Stimulated activated CD4-positive, alpha-beta T cell treated with anti-CD3 and anti-CD28 coated beads, TNF-alpha, amount 100 ng/mL, for 48 hours (primary cell): ENCODE measurements around the gene RAD50.
"Not testable (repeated sequence)": the region's sequence is repeated elsewhere in the genome, so short reads cannot be mapped to it uniquely, and the experiment has no call there.

Source experiments
- DNase-seq, 3 donors: peaks; one replicate each; pipeline ENCODE4 v3.0.0-alpha.2; 2020; ENCODE audit warnings: low read depth in 3 of 3

The RAD50 gene

DNA sequence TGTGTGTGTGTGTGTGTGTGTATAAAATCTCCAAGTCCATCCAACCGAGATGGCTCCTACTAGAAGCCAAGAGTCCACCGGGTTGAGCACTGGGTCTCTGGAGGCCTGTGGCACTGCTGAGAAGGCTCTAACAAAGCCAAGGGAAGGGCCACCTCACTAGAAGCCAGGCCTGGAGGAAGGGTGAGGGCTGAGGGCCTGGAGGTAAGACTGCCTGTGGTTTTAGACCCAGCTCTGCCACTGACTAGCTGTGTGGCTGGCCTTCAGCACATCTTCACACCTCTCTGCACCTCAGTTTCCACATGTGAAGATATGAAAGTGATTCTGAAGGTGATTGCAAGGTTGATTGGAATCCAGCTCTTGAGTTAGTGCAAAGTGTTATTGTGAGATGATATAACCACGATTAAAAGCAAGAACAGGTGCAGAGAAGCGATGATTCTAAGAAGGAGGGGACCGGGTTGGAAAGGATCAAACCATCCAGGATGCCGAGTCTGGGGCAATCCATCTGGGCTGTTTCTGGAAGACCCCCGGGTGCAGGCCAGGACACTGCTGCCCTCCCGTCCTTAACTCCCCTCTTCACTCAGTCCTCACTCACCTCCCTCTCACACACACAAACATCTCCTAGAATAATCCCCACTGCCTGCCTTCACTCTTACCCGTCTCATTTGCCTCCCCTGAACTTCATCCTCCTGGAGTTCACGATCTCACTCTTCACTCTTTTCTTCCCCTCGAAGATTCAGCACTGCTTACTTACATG, 119.3 kb downstream of the RAD50 start:
- no peak for DNase-seq

DNA sequence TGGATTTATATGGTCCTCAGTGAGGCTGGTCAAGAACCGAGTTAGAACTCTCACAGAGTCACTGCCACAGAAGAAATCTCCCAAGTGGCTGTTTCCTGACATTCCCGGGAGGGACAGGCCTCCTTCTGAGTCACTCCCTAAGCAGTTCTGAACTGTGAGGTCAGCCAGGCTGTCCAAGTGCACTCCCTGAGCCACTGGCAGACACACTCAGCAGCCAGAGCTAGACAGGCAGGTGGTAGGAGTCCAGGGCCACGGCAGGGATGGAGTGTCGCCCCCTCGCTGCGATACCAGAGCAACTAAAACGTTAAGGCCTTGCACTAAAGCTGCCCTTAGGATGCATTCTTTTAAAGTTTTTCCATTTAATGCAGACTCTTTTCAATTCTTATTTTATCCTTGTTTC, 120.4 kb downstream of the RAD50 start:
- DNase-seq, result no peak

DNA sequence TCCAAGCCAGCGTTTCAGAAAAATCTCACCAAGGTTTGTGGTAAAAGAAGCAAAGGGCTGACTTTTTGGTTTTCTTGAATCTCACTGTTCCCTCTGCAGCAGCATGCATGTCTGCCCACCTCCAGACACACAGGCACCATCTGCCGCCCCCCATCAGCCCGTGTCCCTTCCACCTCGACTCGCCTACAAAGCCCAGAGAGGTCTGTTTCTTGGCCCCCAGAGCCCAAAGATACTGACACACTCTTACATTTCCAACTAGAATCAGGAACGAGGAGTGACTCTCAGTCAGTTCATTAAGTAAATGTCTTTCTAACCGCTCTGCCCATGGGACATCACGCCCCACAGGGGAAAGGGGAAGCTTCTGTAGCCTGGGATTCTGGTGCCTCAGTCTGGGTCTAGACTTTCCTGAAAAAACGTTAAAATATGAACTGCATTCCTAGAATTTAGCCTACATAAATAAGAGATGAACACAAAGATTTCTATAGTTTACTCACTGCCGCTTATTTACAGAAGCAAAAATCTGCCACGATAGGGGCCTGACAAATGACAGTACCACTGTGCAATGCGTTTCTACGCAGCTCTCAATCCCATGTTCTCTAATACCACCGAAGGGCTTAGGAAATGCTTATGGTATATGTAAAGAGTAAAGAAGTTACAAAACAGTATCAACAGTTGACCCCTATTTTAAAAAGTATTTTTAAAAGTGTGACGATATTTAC, 121.1 kb downstream of the RAD50 start:
- no peak for DNase-seq

DNA sequence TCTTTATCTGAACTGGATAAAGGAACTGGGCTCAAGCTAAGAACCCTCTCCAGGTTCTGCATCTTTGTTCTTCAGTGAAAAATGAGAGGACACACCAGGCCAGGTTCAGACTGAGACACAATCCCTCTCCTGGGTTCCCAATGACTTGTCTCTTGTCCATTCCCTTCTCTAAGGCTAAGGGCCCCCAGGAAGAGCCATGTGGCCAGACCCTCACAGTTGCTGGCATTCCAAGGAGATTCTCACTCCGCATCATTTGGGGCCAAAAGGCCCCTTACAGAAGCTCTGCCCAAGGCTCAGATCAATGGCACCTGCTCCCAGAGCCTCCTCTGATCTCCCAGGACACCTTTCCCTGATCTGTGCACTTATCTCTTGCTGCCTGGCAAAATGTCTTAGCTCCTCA, 122.0 kb downstream of the RAD50 start:
- no peak for DNase-seq

DNA sequence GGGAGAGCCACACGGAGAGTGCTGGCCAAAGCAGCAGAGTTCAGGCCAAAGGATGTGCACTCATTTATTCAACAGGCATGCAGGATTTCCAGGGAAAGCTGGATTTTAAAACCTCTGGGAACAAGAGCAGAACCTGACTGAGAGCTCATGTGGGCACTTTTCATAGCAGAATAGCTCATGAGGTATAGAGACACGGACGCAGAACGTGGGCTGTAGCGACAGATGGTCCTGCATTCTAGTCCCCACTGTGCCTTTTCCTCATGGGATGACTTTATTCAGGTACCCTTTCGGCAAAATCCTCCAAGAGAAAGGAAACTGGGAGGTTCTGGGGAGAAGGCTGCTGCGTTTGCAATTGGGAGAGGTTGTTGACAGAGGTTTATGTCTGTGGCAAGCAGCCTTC, 122.4 kb downstream of the RAD50 start:
- no peak for DNase-seq

DNA sequence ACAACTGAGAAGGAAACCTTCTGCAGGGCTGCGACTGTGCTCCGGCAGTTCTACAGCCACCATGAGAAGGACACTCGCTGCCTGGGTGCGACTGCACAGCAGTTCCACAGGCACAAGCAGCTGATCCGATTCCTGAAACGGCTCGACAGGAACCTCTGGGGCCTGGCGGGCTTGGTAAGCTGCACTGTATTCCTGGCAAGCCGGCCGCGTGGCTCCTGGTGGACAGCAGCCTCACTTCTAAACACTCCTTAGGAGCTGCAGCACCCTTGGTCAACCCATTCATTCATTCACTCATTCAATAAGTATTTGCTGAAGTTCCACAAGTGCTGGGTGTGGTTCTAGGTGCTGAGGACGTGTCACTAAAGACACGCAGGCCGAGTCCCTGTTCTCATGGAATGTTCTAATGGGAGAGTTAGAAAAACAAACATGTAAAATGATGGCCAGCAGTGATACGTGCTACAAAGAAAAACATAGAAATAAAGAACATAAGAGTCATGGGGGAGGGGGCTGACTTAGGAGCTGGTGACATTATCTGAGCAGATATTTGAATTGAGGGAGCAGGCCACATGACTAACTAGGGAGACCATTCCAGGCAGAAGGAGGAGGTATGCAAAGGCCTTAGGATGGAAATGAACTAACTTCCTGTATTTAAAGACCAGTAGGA, 123.1 kb downstream of the RAD50 start:
- DNase-seq, result no peak

DNA sequence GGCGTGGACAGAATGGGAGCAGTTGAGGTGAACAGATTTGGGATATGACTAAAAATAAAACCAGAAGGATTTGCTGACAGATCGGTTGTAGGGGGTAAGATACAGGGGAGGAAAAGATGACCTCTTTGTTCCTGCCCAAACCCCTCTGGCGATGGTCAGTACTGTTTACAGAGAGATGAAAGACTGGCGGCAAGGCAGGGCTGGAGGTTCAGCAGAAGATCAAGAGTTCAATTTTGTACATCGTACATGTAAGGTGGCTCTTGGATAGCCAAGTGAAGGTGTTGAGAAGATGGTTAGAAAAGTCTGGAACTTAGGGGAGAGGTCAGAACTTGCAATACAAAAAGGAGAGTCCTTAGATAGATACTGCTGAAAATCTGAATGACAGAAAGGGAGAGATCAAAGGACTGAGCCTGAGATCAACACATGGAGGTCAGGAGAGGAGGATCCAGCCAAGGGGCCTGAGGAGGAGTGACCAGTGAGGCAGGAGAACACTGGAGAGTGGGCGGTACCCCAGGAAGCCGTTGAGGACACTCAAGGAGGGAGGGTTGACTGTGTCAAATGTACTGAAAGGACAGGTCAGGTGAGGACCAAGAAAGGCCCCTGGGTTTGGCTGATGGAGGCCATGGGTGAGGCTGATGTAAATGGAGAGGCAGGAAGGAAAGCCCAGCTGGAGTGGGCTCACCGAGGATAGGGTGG, 124.2 kb downstream of the RAD50 start:
- no peak for DNase-seq

DNA sequence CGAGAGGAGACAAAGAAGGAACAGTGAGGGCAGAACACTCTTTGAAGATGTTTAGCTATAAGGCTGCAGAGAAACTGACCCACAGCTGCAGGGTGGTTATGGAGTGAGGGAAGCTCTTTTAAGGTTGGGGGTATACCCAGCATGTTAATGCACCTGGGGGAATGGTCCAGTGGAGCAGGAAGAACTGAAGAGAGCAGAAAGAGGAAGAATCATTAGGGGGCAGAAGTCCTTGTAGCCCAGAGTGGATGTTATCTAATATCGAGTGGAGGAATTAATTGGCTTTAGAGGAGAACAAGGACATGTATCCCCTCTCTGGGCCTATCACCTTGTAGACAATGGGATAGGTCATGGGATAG, 124.7 kb downstream of the RAD50 start:
- DNase-seq, result no peak

DNA sequence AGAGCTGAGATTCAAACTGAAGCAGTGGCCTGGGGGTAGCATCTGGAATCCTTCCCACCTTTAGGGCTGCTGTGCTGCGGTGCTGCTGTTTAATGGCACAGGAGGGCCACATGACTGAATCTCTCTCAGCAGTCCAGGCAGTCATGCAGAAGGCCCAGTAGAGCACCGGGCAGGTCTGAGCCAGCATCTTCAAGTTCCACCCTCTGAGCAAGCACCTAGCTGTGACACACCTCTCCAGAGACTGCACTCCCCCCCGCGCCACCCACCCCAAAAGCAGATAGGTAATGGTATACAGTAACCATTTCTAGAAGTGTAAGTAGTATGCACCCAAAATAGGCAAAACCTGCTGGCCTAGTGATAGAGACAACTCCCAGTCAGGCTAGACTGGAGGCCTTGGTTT, 125.2 kb downstream of the RAD50 start:
- no peak for DNase-seq

DNA sequence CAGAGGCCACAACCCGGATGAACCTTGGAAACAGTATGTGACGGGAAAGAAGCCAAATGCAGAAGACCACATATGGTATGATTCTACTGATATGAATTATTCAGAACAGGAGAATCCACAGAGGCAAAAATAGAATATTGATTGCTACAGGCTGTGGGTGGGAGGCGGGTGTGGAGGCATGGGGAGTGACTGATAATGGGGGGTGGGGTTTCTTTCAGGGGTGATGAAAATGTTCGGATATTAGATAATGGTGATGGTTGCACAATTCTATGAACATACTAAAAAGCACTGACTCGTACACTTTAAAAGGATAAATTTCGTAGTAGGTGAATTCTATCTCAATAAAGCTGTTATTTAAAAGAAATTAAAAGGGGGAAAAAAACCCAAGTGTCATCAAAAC, 127.7 kb downstream of the RAD50 start:
- DNase-seq, result no peak

DNA sequence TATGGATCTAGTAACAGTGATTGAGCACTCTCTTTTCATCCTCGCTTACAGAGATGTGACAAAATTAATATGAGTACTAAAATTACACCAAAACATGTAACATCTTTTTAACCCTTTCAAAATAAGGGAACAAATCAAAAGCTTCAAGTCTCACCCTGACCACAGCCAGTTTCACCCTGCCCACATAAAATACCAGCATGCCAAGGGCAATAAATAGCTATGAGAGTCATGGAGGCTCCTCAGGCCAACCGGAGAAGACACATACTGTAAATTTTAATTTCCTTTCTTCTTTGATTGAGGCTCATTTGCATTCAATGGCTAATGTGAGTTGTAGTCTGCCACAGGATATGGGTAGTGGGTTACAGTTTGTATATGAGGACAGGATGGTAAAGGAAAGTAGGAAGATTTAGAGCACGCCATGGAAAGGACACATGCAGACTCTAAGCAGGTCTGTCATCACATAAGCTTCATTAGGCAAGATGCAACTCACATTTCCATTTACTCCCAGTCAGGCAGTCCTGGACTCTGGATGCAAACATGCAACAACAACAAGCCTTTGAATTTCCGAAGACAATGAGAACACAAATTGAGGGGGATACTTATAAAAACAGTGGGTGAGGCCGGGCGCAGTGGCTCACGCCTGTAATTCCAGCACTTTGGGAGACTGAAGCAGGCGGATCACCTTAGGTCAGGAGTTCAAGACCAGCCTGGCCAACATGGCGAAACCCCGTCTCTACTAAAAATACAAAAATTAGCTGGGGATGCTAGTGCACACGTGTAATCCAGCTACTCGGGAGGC, 128.3 kb downstream of the RAD50 start:
- no peak for DNase-seq

DNA sequence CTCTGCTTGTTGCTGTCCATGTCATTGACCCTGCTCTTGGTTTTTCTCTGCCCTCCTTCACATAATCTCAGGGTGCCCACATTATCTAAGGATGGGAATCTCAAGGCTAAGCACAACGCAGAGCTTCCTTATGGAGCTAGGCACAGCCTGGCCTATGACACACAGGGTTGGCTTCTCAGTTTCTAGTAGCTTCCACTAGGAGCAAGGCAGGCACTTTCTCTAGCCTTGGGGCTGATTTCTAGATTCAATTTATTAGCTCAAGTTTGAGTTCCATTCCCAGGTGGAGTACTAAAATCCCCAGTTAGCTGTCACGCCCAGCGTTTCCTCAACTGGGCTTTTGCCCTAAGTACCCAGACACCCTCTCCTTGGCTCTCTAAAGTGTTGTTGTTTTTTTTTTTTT, 129.4 kb downstream of the RAD50 start:
- no peak for DNase-seq

DNA sequence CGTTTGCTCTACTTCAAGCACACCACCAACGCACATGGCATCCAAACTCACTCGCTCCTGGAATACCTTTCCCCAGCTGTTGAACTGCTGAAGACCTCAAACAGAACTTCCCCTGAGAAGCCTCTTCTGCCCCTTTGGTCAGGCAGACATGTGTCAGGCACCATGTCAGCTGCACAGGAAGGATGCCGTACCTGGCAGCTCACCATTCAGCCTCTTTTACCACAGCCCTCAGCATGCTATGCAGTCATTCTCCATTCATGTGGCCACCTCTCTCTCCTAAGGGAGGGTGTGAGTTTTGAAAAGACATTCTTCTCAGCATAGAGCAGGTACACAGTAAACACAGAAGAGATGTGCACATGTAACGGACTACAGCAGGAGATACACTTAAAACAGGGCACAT, 131.2 kb downstream of the RAD50 start:
- no peak for DNase-seq

DNA sequence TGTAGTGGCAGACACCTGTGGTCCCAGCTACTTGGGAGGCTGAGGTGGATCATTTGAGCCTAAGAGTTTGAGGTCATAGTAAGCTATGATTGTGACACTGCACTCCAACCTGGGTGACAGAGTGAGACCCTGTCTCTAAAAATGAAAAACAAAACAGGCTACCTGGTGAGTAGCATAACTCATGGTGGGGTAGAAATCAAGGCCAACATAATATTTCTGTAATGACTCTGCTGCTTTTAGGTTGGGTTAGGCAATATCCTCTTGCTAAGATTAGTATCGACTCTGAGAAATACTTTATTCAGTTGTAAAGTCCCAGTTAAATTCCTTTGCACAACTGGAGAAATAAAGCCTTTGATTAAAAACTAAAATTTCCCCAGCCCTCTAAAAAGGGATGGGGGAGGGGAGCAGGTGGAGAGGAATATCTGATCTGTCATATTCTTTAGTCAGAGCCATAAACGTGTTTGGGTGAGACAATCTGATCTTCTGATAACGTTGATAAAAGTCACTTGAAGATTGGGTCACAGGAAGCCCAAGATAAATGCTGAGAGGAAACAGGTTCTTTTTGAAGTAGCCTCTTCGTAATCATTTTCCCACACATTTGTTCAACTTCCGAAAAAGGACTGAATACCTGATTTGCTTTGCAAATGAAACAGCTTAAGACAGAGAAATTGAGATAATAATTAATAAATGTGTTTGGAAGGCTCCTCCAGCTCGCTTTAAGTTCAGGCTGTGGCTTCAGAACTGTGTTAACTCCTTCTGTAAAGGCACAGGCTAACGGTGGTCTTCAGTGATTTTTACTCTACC, 132.0 kb downstream of the RAD50 start:
- DNase-seq, result peak in 1 of 3 donors; percentile 18

DNA sequence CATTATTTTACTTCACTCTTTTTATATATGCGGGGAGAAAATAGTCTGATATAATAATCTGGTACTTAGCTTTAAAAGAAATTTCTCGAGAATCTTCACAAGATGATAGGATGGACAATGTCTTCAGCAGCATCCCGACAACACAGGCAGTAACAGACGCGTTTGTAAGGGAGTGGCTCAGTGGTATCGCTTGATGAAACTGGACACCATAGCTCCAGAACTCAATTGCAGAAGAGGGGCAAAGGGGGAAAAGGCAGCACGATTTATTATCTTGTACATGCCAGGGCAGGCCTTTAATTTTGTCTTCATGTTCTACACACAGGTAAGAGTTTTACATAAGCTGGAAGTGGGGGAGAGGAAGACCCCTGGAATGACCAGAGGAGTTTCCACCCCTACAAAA, 132.7 kb downstream of the RAD50 start:
- DNase-seq, result no peak

DNA sequence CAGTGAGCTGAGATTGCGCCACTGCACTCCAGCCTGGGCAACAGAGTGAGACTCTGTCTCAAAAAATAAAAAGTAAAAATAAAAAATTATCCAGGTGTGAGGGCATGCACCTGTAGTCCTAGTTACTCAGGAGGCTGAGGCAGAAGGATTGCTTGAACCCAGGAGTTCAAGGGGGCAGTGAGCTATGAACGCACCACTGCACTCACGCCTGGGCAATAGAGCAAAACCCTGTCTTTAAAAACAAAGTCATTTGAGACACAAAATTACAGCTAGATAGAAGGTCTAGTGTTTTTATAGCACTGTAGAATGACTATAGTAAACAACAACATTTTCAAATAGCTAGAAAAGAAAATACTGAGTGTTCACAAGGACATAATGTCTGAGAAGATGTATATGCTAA, 133.4 kb downstream of the RAD50 start:
- DNase-seq, result no peak

DNA sequence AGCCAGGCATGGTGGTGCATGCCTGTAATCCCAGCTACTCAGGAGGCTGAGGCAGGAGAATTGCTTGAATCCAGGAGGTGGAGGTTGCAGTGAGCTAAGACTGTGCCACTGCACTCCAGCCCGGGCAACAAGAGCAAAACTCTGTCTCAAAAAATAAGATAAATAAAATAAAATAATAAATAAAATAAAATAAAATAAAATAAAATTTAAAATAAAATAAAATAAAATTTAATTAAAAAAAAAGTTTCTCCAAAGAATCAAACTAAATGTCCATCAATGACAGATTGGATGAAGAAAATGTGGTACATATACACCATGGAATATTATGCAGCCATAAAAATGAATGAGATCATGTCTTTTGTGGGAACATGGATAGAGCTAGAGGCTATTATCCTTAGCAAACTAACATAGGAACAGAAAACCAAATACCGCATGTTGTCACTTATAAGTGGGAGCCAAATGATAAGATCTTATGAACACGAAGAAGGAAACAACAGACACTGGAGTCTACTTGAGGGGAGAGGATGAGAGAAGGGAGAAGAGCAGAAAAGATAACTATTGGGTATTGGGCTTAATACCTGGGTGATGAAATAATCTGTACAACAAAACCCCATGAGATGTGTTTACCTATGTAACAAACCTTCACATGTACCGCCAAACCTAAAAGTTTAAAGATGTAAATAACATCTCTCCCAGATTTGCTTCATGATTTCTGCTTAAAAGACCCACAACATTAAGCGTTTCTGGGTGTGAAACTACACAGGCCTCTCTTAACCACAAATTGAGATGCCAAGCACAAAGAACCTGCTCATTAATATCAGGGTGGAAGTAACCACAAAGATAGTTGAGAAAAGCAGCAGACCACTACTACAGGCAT, 135.2 kb downstream of the RAD50 start:
- not testable (repeated sequence) for DNase-seq

DNA sequence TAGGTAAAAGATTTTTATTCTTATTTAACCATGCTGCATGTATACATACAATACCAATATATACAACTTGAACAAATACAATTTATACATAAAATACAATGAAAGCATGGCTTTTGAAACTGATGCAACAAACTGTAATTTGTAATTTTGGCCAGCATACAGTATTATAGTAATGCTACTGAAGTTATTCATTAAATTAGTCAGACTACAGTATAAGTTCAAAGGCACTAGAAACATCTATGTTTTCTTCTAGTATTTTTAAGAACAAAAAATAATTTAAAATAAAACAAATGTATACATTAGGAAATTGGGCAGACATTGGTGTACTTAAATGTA, 135.8 kb downstream of the RAD50 start:
- no peak for DNase-seq
